ENCODE data around the gene KNCN.

KNCN gene

DNA sequence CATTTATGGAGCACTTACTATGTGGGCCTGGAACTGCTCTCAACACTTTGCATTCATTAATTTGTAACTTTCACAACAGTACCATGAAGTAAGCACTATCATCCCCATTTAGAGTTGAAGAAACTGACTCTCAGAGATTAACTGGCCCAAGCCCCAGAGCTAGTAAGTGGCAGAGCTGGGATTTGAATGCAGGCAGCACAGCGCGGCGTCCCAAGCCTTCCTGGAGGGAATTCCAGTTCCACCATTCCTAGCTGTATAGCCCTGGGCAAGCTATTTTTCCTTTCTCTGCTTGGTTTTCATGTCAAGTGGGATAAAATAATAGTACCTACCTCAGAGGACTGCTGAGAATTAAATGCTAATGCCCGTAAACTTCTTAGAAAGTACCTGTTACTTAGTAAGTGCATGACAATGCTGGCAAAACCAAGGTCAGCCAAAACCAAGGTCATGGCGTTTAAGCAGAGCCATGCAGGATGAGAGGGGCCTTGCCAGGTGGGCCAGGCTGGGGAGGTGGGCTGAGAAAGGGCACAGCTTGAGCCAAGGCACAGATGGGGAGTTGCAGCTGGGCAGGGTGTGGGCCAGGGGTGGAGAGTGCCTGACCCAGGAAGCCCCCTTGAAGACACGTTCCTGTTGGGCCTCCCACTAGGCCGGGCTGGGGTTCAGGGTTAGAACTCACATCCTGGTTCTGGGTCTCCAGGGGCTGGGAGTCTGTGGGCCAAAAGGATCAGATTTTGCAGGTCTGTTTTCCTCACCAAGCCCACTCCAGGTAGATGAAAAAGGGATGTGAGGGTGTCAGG, 4.6 kb upstream of the KNCN start:
- Histone ChIP-seq H2BK120ac (ENCODE audit: low read depth, low read length) (no peak overlapping the region), H3K79me1 (replicated peaks; ENCODE audit: low read length, poor library complexity, severe bottlenecking) (no peaks in the 10 kb centered on the region), H3K4me3 (ENCODE audit: insufficient read depth in 1 of 2, low read depth in 1 of 2, low read length in 2 of 2) (no peak overlapping the region), H3K14ac (ENCODE audit: low read length in 2 of 2) (peak overlapping the region in 1 of 2 experiments; percentile 26), H3K23ac (ENCODE audit: low read length in 2 of 2) (no peak overlapping the region), H3K18ac (ENCODE audit: low read depth in 1 of 2, low read length in 2 of 2) (no peak overlapping the region), H3K9ac (ENCODE audit: low read length) (no peak overlapping the region), H3K27me3 (ENCODE audit: control insufficient read depth in 1 of 2, insufficient read depth in 1 of 2, low read length in 2 of 2) (peaks cover 24 to 27% of the 10 kb centered on the region in 2 experiments), H2BK12ac (ENCODE audit: low read length in 2 of 2) (no peak overlapping the region), H3K4me1 (ENCODE audit: control insufficient read depth, insufficient read depth, low read depth, low read length) (no peaks in the 10 kb centered on the region), H2BK15ac (ENCODE audit: low read depth, poor library complexity, severe bottlenecking) (no peak overlapping the region), H3K27ac (ENCODE audit: low read length, poor library complexity, severe bottlenecking) (no peak overlapping the region), H3K36me3 (ENCODE audit: control insufficient read depth in 1 of 2, insufficient read depth in 2 of 2, low read depth in 1 of 2, low read length in 2 of 2) (peaks cover 30 to 38% of the 10 kb centered on the region in 2 experiments), H4K91ac (ENCODE audit: low read length) (no peak overlapping the region), H2BK5ac (ENCODE audit: low read depth, low read length, poor library complexity, severe bottlenecking) (no peak overlapping the region), H2AFZ (ENCODE audit: low read depth, low read length) (no peak overlapping the region), H2AK5ac (ENCODE audit: low read length, severe bottlenecking) (no peak overlapping the region), H3K4ac (ENCODE audit: low read depth in 1 of 2, low read length in 2 of 2) (no peak overlapping the region), H4K8ac (ENCODE audit: low read length) (no peak overlapping the region), H3K9me3 (ENCODE audit: control insufficient read depth, low read length) (no peaks in the 10 kb centered on the region), H3K4me2 (ENCODE audit: low read length, poor library complexity, severe bottlenecking) (no peak overlapping the region)
- DNase-seq = no peak
- 86% methylated on average over 4 of the region's 7 CpGs for WGBS

- H2BK5ac ChIP-seq (ENCODE audit: low read depth, low read length, poor library complexity, severe bottlenecking) = no peak overlapping the region
- peaks cover 18 to 25% of the 10 kb centered on the region in 2 experiments for H3K36me3 ChIP-seq (ENCODE audit: control insufficient read depth in 1 of 2, insufficient read depth in 2 of 2, low read depth in 1 of 2, low read length in 2 of 2)
- no peaks in the 10 kb centered on the region for H3K4me1 ChIP-seq (ENCODE audit: control insufficient read depth, insufficient read depth, low read depth, low read length)
- H4K91ac ChIP-seq (ENCODE audit: low read length) = no peak overlapping the region
- no peak overlapping the region for H3K18ac ChIP-seq (ENCODE audit: low read depth in 1 of 2, low read length in 2 of 2)
- H2BK12ac ChIP-seq (ENCODE audit: low read length in 2 of 2) = no peak overlapping the region
- peaks cover 35 to 39% of the 10 kb centered on the region in 2 experiments for H3K27me3 ChIP-seq (ENCODE audit: control insufficient read depth in 1 of 2, insufficient read depth in 1 of 2, low read length in 2 of 2)
- H3K9ac ChIP-seq (ENCODE audit: low read length) = no peak overlapping the region
- no peaks in the 10 kb centered on the region for H3K9me3 ChIP-seq (ENCODE audit: control insufficient read depth, low read length)
- no peak overlapping the region for H2AK5ac ChIP-seq (ENCODE audit: low read length, severe bottlenecking)
- H3K4me2 ChIP-seq (ENCODE audit: low read length, poor library complexity, severe bottlenecking) = no peak overlapping the region
- H3K79me1 ChIP-seq (replicated peaks; ENCODE audit: low read length, poor library complexity, severe bottlenecking) = no peaks in the 10 kb centered on the region
- no peak overlapping the region for H3K4ac ChIP-seq (ENCODE audit: low read depth in 1 of 2, low read length in 2 of 2)
- no peak overlapping the region for H3K14ac ChIP-seq (ENCODE audit: low read length in 2 of 2)
- no peak overlapping the region for H3K4me3 ChIP-seq (ENCODE audit: insufficient read depth in 1 of 2, low read depth in 1 of 2, low read length in 2 of 2)
- H3K27ac ChIP-seq (ENCODE audit: low read length, poor library complexity, severe bottlenecking) = no peak overlapping the region
- WGBS = 88% methylated on average over 12 of the region's 12 CpGs
- H4K8ac ChIP-seq (ENCODE audit: low read length) = no peak overlapping the region
- no peak overlapping the region for H2AFZ ChIP-seq (ENCODE audit: low read depth, low read length)
- DNase-seq = no peak
- no peak overlapping the region for H3K23ac ChIP-seq (ENCODE audit: low read length in 2 of 2)
- no peak overlapping the region for H2BK15ac ChIP-seq (ENCODE audit: low read depth, poor library complexity, severe bottlenecking)
- H2BK120ac ChIP-seq (ENCODE audit: low read depth, low read length) = no peak overlapping the region
These were observed 3.3 kb upstream of the KNCN start for GRCh38 chr1:46554597-46555381.

DNA sequence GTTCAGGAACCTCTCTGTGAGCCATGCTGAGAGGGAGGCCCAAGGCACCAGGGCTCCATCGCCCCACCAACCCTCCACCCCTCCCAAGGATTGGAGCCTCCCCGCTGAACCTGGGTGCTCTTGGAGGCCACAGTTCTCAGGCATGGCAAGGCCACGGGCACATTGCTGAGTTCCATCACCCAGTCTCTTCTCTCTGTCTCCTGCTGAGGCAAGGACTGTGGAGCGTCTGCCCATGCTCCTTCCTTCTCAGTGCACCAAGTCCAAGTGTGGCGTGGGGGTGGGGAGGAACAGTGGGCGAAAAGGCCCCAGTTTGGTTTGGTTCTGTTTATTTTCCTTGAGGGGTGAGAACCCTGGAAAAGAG, 2.8 kb upstream of the KNCN start:
- no peak overlapping the region for H3K27ac ChIP-seq (ENCODE audit: low read length, poor library complexity, severe bottlenecking)
- H2AFZ ChIP-seq (ENCODE audit: low read depth, low read length) = no peak overlapping the region
- DNase-seq = no peak
- H3K4me1 ChIP-seq (ENCODE audit: control insufficient read depth, insufficient read depth, low read depth, low read length) = peaks cover 2% of the 10 kb centered on the region
- no peak overlapping the region for H2BK5ac ChIP-seq (ENCODE audit: low read depth, low read length, poor library complexity, severe bottlenecking)
- no peak overlapping the region for H2BK120ac ChIP-seq (ENCODE audit: low read depth, low read length)
- H3K9ac ChIP-seq (ENCODE audit: low read length) = no peak overlapping the region
- no peak overlapping the region for H3K18ac ChIP-seq (ENCODE audit: low read depth in 1 of 2, low read length in 2 of 2)
- no peaks in the 10 kb centered on the region for H3K9me3 ChIP-seq (ENCODE audit: control insufficient read depth, low read length)
- H3K23ac ChIP-seq (ENCODE audit: low read length in 2 of 2) = no peak overlapping the region
- no peak overlapping the region for H2AK5ac ChIP-seq (ENCODE audit: low read length, severe bottlenecking)
- H4K8ac ChIP-seq (ENCODE audit: low read length) = no peak overlapping the region
- no peak overlapping the region for H3K4ac ChIP-seq (ENCODE audit: low read depth in 1 of 2, low read length in 2 of 2)
- no peak overlapping the region for H3K14ac ChIP-seq (ENCODE audit: low read length in 2 of 2)
- peaks cover 39 to 45% of the 10 kb centered on the region in 2 experiments for H3K27me3 ChIP-seq (ENCODE audit: control insufficient read depth in 1 of 2, insufficient read depth in 1 of 2, low read length in 2 of 2)
- no peaks in the 10 kb centered on the region for H3K79me1 ChIP-seq (replicated peaks; ENCODE audit: low read length, poor library complexity, severe bottlenecking)
- no peak overlapping the region for H4K91ac ChIP-seq (ENCODE audit: low read length)
- H3K36me3 ChIP-seq (ENCODE audit: control insufficient read depth in 1 of 2, insufficient read depth in 2 of 2, low read depth in 1 of 2, low read length in 2 of 2) = peaks cover 14 to 19% of the 10 kb centered on the region in 2 experiments
- no peak overlapping the region for H2BK12ac ChIP-seq (ENCODE audit: low read length in 2 of 2)
- no peak overlapping the region for H3K4me3 ChIP-seq (ENCODE audit: insufficient read depth in 1 of 2, low read depth in 1 of 2, low read length in 2 of 2)
- H3K4me2 ChIP-seq (ENCODE audit: low read length, poor library complexity, severe bottlenecking) = no peak overlapping the region
- 86% methylated on average over 6 of the region's 6 CpGs for WGBS
- H2BK15ac ChIP-seq (ENCODE audit: low read depth, poor library complexity, severe bottlenecking) = no peak overlapping the region

DNA sequence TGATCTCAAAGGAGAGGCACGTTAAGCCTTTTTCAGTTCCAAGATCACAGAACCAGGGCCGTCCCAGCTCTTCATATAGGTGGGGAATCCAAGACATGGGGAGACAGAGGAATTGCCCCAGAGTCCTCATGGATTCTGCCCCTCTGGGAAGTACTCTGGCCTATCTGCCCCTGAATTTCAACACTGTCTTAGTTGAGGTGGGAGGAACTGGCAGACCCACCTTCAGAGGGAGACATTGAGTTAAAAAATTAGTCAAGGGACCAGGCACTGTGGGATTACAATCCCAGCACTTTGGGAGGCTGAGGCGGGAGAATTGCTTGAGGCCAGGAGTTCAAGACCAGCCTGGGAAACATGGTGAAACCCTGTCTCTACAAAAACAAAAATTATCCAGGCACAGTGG, 2.1 kb upstream of the KNCN start:
- no peak for DNase-seq
- no peak overlapping the region for H4K91ac ChIP-seq (ENCODE audit: low read length)
- no peak overlapping the region for H2AK5ac ChIP-seq (ENCODE audit: low read length, severe bottlenecking)
- H3K79me1 ChIP-seq (replicated peaks; ENCODE audit: low read length, poor library complexity, severe bottlenecking) = no peaks in the 10 kb centered on the region
- no peak overlapping the region for H3K4me2 ChIP-seq (ENCODE audit: low read length, poor library complexity, severe bottlenecking)
- H3K9ac ChIP-seq (ENCODE audit: low read length) = no peak overlapping the region
- no peaks in the 10 kb centered on the region for H3K9me3 ChIP-seq (ENCODE audit: control insufficient read depth, low read length)
- no peak overlapping the region for H3K27ac ChIP-seq (ENCODE audit: low read length, poor library complexity, severe bottlenecking)
- H2BK12ac ChIP-seq (ENCODE audit: low read length in 2 of 2) = no peak overlapping the region
- WGBS = 88% methylated on average over 3 of the region's 3 CpGs
- H3K4me3 ChIP-seq (ENCODE audit: insufficient read depth in 1 of 2, low read depth in 1 of 2, low read length in 2 of 2) = no peak overlapping the region
- H2BK5ac ChIP-seq (ENCODE audit: low read depth, low read length, poor library complexity, severe bottlenecking) = no peak overlapping the region
- peaks cover 7 to 12% of the 10 kb centered on the region in 2 experiments for H3K36me3 ChIP-seq (ENCODE audit: control insufficient read depth in 1 of 2, insufficient read depth in 2 of 2, low read depth in 1 of 2, low read length in 2 of 2)
- no peak overlapping the region for H3K18ac ChIP-seq (ENCODE audit: low read depth in 1 of 2, low read length in 2 of 2)
- no peak overlapping the region for H3K14ac ChIP-seq (ENCODE audit: low read length in 2 of 2)
- no peak overlapping the region for H2BK120ac ChIP-seq (ENCODE audit: low read depth, low read length)
- no peak overlapping the region for H4K8ac ChIP-seq (ENCODE audit: low read length)
- H3K27me3 ChIP-seq (ENCODE audit: control insufficient read depth in 1 of 2, insufficient read depth in 1 of 2, low read length in 2 of 2) = peaks cover 41 to 48% of the 10 kb centered on the region in 2 experiments
- H3K23ac ChIP-seq (ENCODE audit: low read length in 2 of 2) = no peak overlapping the region
- no peak overlapping the region for H3K4ac ChIP-seq (ENCODE audit: low read depth in 1 of 2, low read length in 2 of 2)
- no peak overlapping the region for H2AFZ ChIP-seq (ENCODE audit: low read depth, low read length)
- H2BK15ac ChIP-seq (ENCODE audit: low read depth, poor library complexity, severe bottlenecking) = no peak overlapping the region
- peaks cover 2% of the 10 kb centered on the region for H3K4me1 ChIP-seq (ENCODE audit: control insufficient read depth, insufficient read depth, low read depth, low read length)
